GM21619 (cell line): Measurements from ENCODE around the gene DMRTA2.
A peak's percentile ranks its signal among the peaks of the same experiment; 100 is the strongest.

ENCODE experiments used
- ATAC-seq: cut with Tn5 transposase; IDR thresholded peaks from one replicate; pipeline ENCODE4 v1.9.1; 2021; ENCODE audit not compliant: unreplicated experiment

DMRTA2 gene

DNA sequence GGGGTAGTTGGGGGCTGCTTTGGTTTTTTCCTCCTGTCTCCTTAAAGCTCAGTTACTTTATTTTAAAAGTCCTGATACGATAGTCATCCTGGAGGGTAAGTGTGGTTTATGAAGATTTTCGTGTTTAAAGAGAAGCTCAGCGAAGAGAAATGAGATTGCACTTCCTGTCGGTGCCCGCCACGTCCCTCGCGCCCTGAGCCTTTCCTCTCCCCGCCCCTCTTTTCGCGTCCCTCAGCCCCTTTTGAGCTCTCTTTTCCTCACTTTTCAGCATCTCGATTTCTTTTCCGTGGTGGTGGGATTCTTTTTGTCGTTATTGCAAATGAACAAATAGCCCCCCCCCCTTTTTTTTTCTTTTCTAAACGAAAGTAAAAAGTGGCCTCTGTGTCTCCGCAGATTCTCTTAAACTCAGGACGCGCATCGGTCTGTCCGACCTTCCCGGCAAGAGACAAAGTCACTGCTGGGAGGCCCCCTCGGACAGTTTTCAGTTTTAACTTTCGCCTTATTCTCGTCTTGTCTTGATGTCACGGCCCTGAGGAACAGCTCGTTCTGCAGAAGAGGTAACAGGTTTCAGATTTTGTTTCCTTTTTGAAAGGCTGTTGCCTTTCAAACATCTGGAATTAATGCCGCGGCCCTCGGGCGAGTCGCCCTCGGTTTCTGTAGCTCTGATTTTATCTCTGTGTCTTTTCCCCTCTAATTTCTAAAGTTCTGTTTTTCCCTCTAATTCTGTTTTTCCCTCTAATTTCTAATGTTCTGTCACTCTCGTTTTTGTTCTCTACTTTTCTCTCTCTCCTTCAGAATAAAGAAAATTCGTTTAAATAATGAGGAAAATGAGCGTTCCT lies 1.0 kb upstream of the DMRTA2 start:
- ATAC-seq = peak; percentile 41

DNA sequence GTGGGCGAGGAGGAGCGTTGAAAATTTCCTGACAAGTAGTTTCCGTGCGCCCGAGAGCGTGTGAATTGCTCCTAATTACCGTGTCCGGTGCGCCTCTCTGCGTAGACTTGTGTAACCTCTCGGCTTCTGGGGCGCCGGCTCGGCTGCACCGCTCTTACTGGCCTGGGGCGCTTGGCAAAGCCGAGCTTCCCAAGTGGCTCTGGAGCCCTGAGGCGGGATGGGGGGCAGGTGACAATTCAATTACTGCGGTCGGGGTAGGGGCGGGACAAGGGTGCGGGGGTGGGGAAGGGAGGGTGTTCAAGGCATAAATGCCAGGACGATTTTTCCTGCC lies 392 bp upstream of the DMRTA2 start:
- ATAC-seq = no peak

DNA sequence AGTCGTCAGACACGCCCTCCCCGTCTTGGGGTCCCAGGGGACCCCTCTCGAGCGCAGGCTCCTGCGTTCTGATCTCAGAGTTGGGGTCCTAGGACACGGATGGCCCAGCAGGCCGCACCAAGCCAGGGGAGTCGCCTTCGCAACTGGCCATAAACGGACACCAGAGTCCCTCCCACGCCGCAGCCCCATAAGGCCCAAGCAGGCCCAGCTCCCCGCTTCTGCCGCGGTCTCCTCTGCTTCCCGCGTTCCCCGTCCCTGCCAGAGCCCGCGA lies 633 bp downstream of the DMRTA2 start:
- ATAC-seq = no peak

DNA sequence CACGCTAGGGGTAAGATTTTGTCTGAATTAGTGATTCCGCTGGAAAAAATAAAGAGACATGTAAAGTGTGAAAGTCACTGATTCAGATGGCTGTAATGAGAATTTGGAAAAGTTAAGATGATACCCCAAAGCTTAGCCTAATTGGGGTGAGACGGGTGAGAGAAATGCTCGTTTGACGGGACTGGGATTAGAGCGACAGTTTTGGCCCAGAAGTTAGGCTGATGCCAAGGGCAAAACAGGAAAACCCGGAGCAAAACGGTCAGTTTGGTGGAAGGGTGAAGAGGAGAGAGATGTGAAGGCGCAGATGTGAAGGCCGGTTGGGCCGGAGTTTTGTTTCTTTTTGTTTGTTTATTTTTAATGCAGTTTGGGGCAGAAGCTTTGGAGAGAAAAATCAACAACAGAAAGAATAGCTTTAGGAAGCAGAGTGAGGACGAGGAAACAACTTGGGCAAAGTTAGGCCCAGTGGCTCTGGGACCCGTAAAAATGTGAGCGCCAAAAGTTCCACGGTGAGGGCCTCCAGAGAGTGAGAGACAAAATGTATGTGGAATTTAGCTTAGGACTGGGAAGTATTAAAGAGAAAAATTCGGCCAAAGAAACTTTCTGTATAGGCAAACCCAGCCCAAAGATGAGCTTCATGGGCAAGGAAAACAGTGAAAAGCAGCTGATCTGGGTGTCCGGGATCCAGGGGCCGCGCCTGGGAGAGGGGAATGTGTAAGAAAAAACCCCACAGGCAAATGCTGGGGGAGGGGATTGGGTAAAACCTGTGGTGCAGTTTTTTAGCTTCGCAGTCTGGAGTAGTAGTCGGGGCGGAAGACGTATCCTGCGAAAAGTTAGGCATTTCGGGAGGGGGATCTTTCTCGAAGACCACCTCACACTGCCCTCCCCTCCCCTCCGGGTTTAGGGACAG lies 1.2 kb downstream of the DMRTA2 start:
- ATAC-seq = no peak

DNA sequence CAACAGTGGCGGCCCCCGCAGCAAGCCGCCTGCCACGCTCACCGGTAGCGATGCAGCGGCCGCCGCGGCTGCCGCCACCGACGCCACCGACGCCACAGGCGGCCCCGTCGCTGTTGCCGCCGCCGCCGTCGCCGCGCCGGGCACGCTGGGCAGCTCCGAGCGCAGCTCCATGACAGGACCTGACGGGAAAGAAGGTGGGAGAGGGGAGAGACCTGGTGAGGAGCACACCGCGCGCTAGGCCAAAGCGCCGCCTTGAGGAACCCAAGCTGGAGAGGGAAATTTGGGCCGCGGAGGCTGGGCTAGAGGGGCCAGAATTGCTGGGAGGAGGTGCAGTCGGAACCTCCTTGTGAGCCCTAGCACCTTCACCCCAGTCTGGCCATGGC lies 1.9 kb downstream of the DMRTA2 start:
- ATAC-seq = no peak

DNA sequence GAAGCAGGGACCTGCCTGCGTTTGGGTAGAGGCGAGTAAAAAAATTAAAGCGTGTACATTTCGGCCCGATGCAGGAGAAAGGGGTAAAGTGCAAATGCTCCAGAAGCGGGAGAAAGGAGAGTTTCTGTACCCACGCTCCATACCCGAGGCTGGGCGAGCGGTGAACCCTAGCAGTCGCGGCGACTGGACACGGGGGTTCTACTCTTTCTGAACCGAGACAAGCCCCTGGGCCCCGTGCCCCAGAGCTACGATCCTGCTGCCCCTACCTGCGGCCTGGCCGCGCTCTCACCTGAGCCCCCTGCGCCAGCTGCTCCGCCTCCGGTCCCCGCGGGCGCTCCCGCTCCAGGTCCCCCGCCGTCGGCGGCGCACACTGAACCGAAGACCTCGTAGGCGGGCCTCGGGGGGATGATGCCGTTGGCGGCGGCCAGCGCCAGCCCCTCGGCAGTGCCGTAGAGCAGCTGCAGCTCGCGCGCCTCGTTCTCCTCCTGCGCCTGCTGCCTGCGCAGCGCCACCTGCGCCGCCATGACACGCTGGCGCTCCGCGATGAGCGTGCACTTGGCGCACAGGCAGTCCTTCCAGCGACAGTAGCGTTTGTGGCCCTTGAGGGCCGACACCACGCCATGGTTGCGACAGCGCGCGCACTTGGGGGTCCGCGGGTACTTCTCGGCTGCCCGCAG lies 2.4 kb downstream of the DMRTA2 start:
- ATAC-seq = no peak

DNA sequence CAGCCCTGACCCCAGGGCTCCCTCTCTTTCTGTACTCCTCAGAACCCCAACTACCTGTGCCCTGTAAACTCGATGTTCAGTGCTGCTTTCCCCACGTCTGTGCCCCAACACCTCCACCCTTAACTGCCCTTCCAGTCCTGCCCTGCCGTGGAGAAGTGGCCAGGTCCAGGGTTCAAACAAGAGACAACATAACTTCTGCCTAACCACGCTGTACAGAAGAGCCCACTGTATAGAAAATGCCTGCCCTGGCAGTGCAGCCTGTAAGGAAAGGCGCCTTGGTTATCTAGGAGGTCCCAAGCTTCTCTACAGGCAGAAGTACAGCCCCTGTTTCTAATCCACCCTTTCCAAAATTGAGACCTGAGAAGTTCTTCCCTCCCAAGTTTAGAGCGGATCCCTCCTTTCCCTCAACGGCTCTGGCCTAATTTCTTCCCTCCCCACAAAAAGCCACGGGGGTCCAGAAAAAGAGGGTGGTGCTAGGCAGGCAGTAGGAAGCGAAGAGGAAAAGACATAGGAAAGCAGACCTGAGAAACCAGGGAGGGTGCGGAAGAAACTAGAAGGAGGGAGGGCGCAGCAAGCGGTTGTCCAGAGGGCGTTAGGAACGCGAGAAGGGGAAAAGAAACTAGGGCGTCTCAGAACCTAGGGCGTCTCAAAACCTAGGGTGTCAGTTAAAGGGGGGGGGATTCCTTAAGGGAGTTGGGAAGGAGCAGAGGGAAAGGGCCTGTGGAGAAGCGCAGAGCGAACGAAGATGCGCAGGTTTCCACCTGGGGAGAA lies 3.2 kb downstream of the DMRTA2 start:
- ATAC-seq = no peak

DNA sequence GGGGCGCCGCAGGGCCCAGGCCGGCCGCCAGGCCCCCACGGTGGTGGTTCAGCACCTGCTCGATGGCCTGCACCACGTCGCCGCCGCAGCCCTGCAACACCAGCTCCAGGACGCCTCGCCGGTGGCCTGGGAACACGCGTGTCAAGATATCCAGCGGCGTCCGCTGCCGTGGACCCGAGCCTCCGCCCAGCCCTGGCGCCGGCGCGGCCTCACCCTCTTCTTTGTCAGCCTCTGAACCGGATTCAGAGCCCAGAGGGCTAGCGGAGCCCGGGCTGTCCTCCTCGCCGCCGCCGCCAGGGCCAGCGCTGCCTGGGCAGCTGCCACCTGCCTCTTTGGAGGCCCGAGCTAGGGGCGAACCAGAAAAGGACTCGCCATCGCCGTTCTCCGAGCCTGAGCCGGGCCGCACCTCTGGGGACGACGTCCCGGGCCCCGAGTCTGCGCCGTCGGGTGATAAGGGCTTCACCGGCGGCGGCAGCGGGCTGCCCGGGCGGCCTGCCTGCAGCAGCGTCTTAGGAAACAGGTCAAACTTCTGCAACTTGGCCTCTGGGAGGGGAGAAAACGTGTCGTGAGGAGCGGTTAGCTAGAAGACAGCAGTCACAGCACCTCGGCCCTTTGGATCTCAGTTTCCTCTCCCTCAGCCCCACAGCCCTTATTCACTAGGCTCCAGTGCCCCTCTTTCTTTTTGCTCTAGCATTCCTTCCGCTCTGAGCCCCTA lies 3.9 kb downstream of the DMRTA2 start:
- no peak for ATAC-seq

DNA sequence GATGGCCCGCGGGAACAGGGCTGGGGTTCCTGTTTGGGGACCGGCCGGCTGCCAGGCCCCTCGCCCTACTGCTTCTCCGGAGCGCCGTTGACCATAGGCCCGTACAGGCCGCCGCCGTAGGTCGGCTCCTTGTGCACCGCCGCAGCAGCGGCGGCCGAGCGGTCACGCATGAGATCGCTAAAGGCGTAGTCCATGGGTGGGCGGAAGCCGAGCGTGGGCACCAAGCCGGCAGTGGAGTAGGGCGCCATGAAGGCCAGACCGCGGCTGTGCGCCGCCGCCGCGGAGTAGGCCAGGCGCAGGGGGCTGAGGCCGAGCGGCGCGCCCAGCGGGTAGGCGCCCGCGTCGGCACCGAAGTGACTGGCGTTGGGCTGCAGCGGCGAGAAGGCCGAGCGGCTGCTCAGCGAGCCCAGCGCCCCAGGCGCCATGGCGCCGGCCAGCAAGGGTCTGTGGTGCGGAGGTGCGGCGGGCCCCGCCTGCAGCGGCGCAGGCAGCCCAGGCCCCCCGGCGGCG lies 4.6 kb downstream of the DMRTA2 start:
- ATAC-seq = no peak

DNA sequence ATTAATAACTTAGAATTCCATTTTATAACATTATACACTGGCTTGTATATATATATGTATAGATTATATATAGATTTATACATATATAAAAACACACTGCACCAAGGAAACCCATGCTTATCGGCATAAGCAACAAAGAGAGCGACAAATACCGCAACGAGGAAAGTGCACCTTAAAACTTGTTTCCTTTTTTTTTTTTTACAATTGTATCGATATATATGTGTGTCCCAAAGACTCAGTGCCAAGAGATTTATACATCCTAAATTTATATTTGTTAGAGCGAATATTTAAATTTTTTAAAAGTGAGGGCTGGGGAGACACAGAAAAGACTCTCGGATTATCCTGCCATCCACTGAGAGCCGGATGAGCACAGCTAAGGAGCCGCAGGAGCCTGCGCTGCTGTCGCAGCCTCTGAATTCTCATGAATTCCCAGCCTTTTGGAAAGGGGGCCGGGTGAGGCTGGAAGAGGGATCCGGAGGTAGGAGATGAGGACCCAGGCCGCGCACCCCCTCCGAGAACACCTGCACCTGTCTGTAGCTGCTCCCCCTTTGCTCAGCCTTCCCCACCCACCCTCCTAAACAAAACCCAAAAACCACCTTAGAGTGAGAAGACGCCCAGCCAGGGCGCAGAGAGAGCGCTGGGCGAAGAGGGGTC lies 5.2 kb downstream of the DMRTA2 start:
- ATAC-seq = no peak

DNA sequence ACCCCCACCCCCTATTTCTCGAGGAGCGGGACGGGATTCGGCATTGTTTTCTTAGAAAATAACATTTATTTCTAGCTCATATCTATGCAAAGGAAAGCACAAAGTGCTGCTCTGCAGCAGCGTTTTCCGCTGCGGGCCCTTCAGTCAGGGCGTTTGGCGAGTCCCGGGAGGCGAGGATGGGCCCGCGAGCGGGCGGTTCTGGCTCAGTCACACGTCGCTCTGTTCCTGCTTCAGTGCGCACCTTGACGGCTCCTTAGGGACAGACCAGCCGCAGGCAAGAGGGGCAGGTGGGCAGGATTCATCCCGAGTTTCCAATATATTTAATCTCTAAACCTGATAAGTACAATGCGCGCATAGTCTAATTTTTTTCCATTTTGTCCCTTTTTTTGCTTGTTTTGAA lies 5.7 kb downstream of the DMRTA2 start:
- ATAC-seq = no peak

DNA sequence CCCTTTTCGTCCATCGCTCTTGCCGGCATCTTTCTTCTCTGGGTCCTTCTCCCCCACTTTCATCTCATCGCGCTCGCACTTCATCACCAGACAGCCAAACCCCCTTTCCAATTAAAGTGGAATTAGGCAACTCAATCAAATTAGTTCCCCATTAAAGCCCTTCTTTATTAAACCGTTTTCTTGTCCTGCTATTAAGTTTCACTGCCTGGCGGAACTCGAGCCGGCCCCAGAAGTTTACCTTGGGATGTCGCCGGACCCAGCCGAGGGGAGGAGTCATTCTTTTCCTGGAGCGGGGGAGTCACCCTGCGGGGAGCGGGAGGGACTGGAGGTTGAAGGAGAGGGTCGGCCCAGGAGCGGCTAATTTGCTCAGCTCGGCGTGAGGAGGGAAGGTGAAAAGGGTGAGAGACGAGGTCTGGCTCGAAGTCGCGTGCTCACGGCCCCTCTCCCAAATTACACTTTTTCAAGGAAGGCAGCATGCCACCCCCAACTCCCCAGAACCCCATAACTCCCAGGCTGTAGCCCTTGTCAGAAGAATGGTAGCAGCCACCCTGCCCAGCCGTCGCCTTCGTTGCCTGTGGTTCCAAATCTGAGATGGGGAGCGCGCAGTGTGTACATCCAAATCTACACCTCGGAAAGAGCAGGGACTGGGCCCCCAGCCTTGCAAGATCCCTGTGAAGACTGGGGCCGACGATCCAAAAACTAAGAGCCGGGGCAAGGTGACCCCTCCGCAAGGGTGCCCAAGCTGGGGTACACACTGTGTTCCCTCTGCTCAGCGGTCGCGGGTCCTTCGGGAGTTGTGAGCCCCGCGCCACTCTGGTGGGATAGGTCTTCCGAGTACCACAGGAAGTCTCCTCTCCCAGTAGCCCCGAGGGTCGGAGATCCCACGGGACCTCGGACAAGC lies 6.4 kb downstream of the DMRTA2 start:
- no peak for ATAC-seq

DNA sequence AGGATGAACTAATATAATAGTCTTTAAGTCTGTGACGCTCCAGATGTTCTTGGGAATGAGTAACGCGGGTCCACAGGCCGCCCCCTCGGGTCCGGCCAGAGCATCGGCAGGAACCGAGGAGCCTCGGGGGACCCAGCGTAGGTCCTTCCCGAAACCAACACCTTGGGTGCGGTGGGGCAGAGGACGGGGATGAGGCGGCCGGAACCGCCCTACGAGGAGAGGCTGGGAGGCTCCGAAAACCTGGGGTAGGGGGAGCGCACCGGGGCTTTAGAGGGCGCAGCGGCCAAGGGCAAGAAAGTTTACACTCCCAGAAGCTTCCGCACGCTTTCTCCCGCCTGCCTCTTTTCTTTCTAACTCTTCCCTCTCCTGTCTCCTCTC lies 7.1 kb downstream of the DMRTA2 start:
- no peak for ATAC-seq

DNA sequence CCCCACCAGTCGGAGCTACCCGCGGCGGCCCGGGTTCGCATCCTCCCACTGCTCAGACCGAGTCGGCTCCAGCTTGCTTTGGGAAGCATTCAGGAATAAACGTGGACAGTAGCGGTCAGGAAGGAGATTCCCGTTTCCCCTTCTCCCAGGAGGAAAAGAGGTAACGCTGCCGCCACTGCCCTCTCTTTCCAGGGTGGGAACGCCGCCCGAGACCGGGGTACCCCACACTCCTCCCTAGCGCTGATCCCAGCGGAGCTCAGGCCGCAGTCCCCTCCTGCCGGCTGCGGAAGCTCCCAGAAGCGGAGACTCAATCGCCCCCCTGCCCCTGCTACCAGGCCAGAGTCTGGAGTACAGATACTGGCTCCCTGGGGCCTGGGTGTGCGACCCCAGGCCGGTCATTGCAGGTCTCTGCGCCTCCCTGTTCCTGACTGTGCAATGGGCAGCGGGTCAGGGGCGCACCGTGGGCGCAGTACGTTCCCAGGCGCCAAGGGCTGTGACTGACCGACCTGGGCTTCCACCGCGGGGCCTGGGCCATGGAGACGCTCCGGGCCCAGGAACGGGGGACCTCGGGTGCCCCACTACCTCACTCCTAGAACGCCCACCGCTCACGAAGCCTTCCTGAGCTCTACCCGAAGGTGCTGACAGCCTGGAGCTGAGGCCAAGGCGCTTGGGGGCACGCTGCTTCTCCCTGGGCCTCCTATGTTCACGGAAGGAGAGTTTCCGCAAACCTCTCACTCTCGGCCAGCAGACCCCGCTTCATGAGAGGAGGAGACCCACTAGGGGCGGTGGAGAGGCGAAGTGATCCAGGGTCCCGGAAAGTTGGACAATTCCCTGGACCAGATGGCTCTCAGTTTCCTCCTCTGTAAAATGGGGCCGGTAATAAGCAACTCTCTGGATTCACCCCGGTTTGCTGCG lies 7.8 kb downstream of the DMRTA2 start:
- no peak for ATAC-seq

DNA sequence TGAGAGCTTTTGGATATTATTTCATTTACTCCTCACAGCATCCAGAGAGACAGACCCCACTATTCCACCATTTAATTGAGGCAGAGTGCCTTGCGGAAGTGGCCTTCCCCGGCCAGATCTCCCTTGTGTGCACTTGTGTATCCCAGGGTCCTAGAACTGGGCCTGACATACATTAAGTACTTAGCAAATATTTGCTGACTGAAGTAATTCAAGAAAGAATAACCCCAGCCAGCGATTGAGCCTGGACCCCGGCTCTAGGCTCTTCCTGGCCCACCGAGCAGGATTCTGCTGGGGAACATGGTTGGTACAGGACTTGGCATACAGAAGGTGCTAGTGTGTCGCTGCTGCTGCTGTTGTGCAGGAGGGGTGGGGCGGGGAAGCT lies 8.4 kb downstream of the DMRTA2 start:
- ATAC-seq = no peak

DNA sequence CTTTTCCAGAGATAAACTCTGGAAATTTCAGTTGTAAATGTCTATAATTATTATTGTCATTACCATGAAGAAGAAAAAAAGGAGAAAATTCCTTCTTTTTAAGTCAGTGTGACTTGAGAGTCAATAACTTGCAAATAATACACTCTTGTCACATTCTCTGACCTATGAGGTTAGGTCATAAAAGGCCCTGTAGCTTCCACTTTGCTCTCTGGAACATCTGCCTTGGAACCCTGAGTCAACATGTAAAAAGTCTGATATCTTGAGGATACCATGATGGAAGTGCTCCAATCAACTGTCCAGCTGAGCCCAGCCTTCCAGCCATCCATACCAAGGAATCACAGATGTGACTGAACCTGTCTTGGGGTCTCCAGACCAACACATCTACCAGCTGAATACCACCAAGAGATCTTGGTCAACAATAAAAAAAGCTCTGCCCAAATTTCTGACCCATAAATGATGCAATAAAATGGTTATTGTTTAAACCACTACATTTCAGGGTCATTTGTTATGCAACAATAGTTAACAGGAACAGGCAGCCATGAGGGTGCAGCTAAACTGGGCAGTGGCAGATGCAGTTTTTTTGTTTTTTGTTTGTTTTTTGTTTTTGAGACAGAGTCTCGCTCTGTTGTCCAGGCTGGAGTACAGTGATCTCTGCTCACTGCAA lies 10.3 kb downstream of the DMRTA2 start:
- ATAC-seq = no peak

DNA sequence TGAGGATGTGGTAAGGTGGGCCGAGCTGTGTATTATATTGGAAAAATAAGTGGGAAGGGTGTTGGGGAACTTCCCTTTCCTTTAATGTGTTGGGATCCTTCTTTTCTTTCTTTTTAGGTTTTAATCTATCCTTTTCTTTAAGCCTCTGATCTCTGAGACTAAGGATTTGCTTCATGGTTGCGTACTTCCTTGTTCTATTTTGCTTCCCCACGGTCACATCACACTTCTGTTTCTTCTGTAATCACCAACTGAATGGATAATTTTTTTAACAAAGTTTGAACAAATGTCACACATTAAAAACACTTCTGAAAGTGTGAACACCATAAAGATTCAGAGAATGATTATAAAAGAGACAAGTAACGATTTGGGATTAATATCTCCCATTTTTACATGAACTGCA lies 17.4 kb downstream of the DMRTA2 start:
- ATAC-seq = no peak
